Esophagus muscularis mucosa (tissue), 4 donors: Measurements from ENCODE around the gene ENKUR. TPM values are rescaled to one million over a fixed set of nuclear protein-coding genes. Genes with fewer than 3 reads are reported as not detected.

Source experiments
- DNase-seq: peaks from one replicate; pipeline ENCODE4 v3.0.0-alpha.2; 2017; ENCODE audit errors: extremely low spot score
- H3K27ac ChIP-seq, 4 donors: fragments of 200-600 bp; sonication (generic); replicated peaks in 1 of 4; 1 replicate in 3 of 4; 2 replicates in 1 of 4; pipeline ENCODE4 v1.5.1; 2016 to 2019; ENCODE audit warnings: mild to moderate bottlenecking in 1 of 4
- H3K27me3 ChIP-seq, 4 donors: fragments of 200-600 bp; sonication (generic); one replicate each; pipeline versions ENCODE4 v1.5.1 to v1.6.0; 2016 to 2019
- H3K36me3 ChIP-seq, 4 donors: fragments of 200-600 bp; sonication (generic); one replicate each; pipeline ENCODE4 v1.5.1; 2016 to 2019
- H3K4me1 ChIP-seq, 4 donors: fragments of 200-600 bp; sonication (generic); one replicate each; pipeline ENCODE4 v1.5.1; 2016 to 2019
- H3K4me3 ChIP-seq, 4 donors: fragments of 200-600 bp; sonication (generic); 1 replicate in 2 of 4; 2 replicates in 2 of 4; pipeline ENCODE4 v1.5.1; 2016 to 2019; ENCODE audit warnings: mild to moderate bottlenecking in 4 of 4, moderate library complexity in 1 of 4
- H3K9me3 ChIP-seq, 4 donors: fragments of 200-600 bp; sonication (generic); 1 replicate in 3 of 4; 2 replicates in 1 of 4; pipeline ENCODE4 v1.5.1; 2016 to 2019
- EP300 ChIP-seq: sonication (generic); formaldehyde crosslinking; IDR thresholded peaks from one replicate; pipeline ENCODE4 v1.6.1; 2017; ENCODE audit warnings: antibody characterized with exemption
- POLR2A ChIP-seq: fragments of 450-650 bp; IDR thresholded peaks from one replicate; pipeline ENCODE4 v1.6.1; 2017; ENCODE audit warnings: antibody characterized with exemption, moderate library complexity, mild to moderate bottlenecking, low read depth
- POLR2AphosphoS5 ChIP-seq, 2 donors: sonication (generic); formaldehyde crosslinking; IDR thresholded peaks; one replicate each; pipeline ENCODE4 v1.6.1; 2017; ENCODE audit warnings: antibody characterized with exemption in 2 of 2
- WGBS: methylation state at CpG from one replicate; pipeline ENCODE4 v1.1.5; 2018; 5-methylcytosine and 5-hydroxymethylcytosine counted together
- intact Hi-C: fragments of 100-400 bp; cut with DNase I; formaldehyde crosslinking; loops from one replicate; pipeline ENCODE4 v1.15.1; 2023
- total RNA-seq, 4 donors: library from RNA; depleted of rRNA; stranded (reverse); fragments of >200 nt; gene quantifications; one replicate each; pipeline versions ENCODE4 v1.1.0 to v1.2.1, GENCODE V29; 2016
- TF ChIP-seq, protein P1 (sequence below), 3 experiments: fragments of 200-600 bp in 2 of 3; fragments of 450-650 bp in 1 of 3; sonication (generic) in 2 of 3; IDR thresholded peaks; one replicate each; pipeline ENCODE4 v1.5.1; 2017 to 2019; ENCODE audit warnings: antibody characterized with exemption in 3 of 3, mild to moderate bottlenecking in 2 of 3, moderate library complexity in 1 of 3

Gene ENKUR
- total RNA-seq, 4 donors from 2014 or later = 0.17 TPM; not detected in 3

DNA sequence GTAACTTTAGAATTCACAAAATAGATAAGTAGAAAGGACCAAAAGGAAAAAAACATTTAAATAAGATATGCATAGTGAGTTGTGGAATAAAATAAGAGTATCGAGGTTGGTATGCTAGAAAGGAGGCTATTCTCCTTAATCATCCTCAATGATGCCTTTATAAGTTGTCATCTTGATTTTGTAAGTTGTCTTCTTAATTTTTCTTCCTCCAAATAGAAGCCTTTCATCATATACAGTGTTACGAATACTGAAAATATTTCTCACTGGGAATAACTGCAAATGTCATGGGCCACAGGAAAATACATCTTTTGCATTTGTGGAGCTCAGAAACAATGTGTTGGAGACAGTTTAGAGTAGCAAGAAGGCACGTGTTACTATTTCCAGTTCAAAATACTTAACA lies 32.0 kb downstream of the ENKUR start:
- Histone ChIP-seq H3K9me3 (no peaks in the 10 kb centered on the region), H3K27me3 (no peaks in the 10 kb centered on the region), H3K27ac (no peak overlapping the region), H3K4me1 (peaks cover 0 to 9% (median 0%) of the 10 kb centered on the region in 4 donors), H3K36me3 (no peaks in the 10 kb centered on the region), H3K4me3 (no peak overlapping the region)
- TF ChIP-seq POLR2A (no peak), EP300 (no peak), POLR2AphosphoS5 (IDR thresholded peaks at IDR 0.05) (no peak)
- TF ChIP-seq, protein P1, sequence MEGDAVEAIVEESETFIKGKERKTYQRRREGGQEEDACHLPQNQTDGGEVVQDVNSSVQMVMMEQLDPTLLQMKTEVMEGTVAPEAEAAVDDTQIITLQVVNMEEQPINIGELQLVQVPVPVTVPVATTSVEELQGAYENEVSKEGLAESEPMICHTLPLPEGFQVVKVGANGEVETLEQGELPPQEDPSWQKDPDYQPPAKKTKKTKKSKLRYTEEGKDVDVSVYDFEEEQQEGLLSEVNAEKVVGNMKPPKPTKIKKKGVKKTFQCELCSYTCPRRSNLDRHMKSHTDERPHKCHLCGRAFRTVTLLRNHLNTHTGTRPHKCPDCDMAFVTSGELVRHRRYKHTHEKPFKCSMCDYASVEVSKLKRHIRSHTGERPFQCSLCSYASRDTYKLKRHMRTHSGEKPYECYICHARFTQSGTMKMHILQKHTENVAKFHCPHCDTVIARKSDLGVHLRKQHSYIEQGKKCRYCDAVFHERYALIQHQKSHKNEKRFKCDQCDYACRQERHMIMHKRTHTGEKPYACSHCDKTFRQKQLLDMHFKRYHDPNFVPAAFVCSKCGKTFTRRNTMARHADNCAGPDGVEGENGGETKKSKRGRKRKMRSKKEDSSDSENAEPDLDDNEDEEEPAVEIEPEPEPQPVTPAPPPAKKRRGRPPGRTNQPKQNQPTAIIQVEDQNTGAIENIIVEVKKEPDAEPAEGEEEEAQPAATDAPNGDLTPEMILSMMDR (IDR thresholded peaks at IDR 0.05) = no peak
- 83% methylated on average over 3 of the region's 3 CpGs for WGBS
- intact Hi-C loops = no loop called here
- DNase-seq = no peak

DNA sequence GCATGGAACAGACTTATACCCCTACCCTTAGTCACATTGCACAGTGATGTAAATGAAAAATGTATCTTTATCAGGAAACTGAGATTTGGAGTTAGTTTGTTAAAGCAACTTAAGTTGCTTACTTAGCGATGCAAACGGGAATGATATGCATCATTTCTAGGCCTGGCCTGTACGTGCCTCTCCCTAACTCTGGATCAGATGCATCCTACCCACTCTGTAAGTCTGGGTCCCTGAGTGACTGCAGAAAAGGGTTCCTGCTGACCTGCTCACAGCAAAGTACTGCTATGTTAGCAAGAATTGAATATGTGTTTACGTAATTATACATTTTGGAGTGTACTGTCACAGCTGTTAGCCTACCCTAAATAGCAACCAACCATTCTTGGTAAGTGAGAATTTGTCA lies 32.8 kb downstream of the ENKUR start:
- Histone ChIP-seq H3K9me3 (no peaks in the 10 kb centered on the region), H3K4me1 (peaks cover 0 to 9% (median 0%) of the 10 kb centered on the region in 4 donors), H3K4me3 (no peak overlapping the region), H3K27me3 (no peaks in the 10 kb centered on the region), H3K27ac (no peak overlapping the region), H3K36me3 (no peaks in the 10 kb centered on the region)
- WGBS = 94% methylated on average over 4 of the region's 4 CpGs
- no peak for TF ChIP-seq POLR2AphosphoS5 (IDR thresholded peaks at IDR 0.05)
- TF ChIP-seq POLR2A = no peak
- TF ChIP-seq, protein P1 (IDR thresholded peaks at IDR 0.05) = no peak
- TF ChIP-seq EP300 = no peak
- intact Hi-C loops = no loop called here
- no peak for DNase-seq

DNA sequence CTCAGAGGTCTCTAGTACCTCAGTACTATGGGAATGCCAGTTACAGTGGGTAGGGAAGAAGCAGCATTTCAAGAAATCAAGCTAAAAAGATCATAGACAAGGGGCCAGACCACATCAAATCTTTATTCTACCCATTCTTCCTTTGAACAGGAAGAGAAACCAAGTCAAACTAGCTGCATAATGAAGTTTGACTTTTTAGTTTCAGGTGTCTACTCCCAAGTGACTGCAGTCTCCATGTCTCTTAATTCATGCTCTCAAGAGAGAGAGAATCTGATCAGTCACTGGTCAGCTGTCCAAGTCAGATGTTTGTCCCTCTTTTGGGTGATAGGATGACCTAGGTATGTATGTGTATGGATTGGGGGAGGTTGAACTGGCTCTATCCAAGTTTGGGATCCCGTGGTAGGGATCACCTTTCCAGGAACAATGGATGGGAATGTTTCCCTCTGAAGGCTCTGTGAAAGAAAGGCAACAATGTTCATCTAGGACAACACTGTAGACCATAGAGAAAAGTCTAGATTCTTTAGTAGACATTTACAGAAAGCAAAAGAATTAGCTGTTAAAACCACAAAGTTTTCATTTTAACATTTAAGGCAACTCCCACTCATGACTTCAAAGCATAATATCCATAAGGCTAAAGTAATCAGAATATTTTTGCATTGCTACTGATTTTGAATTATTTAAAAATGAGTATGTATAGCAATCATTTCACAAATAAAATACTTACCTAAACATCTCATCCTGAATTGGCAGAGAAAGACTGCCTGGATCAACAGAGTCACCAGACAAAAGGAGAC lies 33.4 kb downstream of the ENKUR start:
- Histone ChIP-seq H3K36me3 (no peaks in the 10 kb centered on the region), H3K27ac (no peak overlapping the region), H3K4me1 (peaks cover 0 to 9% (median 0%) of the 10 kb centered on the region in 4 donors), H3K27me3 (no peaks in the 10 kb centered on the region), H3K4me3 (no peak overlapping the region), H3K9me3 (no peaks in the 10 kb centered on the region)
- intact Hi-C loops = no loop called here
- WGBS = 92% methylated on average over 1 of the region's 1 CpG
- TF ChIP-seq, protein P1 (IDR thresholded peaks at IDR 0.05) = no peak
- TF ChIP-seq POLR2AphosphoS5 (IDR thresholded peaks at IDR 0.05) (no peak), POLR2A (no peak), EP300 (no peak)
- no peak for DNase-seq

DNA sequence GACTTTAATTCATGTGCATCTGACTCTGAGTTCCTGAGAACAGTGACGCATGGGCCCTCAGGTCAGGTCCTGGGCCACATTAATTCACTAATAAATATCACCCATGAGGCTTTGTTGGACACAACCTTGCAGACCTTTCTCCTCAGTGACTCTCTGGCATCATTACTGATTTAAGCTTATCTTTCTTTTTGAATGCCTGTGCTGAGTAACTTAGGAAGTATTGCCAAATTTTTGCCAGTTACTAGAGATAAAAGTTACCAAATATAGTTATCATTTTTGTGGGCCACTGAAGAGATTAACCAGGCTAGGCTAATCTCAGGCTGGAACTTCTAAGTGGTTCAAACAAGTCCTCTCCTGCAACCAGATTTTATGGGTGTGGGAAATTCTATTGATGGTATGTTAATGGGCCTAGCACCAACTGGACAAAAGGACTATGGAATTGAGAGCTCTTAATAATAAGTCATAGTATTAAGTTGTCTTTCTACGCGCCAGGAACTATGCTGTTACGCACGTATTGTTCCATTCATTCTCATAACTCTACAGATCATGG lies 34.7 kb downstream of the ENKUR start:
- Histone ChIP-seq H3K4me3 (no peak overlapping the region), H3K27ac (no peak overlapping the region), H3K36me3 (no peaks in the 10 kb centered on the region), H3K9me3 (no peaks in the 10 kb centered on the region), H3K4me1 (peaks cover 0 to 9% (median 0%) of the 10 kb centered on the region in 4 donors), H3K27me3 (no peaks in the 10 kb centered on the region)
- no peak for DNase-seq
- intact Hi-C loops = no loop called here
- TF ChIP-seq POLR2A (no peak), EP300 (no peak), POLR2AphosphoS5 (IDR thresholded peaks at IDR 0.05) (no peak)
- TF ChIP-seq, protein P1 (IDR thresholded peaks at IDR 0.05) = no peak
- WGBS = 99% methylated on average over 5 of the region's 5 CpGs
